ENCODE data around the gene C17orf113. TPM values are rescaled to one million over a fixed set of nuclear protein-coding genes. Genes with fewer than 3 reads are reported as not detected.

The C17orf113 gene
- total RNA-seq, 1 experiment from 2014 or later, result 0.29 TPM

DNA sequence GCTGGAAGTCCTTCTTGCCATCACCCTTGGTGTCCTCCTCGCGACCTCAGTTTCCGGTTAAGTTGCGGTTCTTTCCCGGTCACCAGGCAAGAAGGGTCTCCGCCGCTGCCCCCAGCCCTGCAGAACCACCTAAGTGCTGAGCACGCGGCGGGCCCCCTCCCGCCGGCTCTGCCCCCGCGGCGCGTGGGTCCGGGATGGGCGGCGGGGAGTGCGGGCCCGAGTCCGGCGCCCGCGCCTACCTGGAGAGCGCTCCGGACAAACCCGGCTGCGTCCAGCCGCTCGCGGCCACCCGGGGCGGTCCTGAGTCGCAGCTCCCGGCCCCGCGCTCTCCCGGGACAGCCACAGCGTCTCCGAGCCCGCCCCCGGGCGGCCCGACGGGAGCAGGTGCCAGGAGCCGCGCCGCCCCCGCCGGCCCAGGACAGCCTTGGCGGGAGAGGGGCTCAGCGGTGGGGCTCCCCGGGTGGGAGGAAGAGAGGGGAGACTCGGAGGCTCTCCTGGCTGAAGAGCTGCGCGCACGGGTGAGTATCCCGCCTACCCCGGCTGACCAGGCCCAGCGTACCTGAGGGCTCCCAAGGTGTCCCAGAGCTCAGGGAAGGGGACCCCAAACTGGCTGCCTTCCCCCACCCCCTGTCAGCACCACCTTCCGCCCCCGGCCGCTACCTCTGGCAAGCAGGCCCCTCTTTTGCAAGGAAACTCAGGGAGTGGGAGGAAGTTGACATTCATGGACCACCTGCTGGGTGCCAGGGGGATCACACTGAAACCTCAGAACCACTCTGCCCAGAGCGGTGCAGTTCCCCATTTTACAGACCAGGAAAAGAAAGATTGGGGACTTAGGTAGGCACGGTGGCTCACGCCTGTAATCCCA lies 22.2 kb upstream of the C17orf113 start:
- no peak for DNase-seq (ENCODE audit: low read depth)

DNA sequence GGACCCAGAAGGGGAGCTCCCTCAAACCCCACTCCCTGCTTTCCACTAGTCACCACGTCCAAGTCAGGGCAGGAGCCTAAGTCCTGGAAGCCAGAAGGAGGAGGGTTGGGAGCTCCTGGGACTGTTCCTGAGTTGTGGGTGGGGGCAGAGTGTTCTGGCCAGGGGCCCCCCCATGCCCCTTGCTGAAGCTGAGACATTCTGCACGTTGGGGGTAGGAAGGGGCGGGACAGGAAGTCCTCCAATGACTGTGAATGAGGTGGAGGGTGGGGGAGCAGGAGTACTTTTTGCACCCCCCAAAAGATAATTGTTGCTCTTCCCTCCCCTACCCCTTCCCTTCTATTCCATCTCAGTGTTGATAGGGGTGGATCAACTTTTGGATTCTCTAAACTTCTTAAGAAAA lies 21.4 kb upstream of the C17orf113 start:
- no peak for DNase-seq (ENCODE audit: low read depth)

DNA sequence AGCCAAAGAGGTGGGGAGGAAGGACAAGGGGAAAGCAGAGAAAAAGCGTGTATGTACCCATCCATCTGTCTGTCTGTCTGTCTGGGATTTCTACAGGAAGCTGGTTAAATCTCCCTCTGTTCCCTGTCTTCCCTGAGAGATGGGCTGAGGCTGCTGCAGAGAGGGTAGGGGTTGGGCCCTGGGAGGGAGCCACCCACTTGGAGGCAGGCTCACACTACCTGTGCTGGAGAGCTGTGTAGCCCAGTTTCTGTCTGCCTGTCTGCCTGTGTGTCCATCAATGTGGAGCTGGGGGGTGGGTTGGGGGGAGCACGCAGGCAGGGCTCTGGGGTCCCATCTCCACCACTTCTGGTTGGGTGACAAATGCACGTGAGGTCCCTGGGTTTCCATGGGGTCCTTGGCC lies 18.6 kb upstream of the C17orf113 start:
- DNase-seq (ENCODE audit: low read depth), result no peak

DNA sequence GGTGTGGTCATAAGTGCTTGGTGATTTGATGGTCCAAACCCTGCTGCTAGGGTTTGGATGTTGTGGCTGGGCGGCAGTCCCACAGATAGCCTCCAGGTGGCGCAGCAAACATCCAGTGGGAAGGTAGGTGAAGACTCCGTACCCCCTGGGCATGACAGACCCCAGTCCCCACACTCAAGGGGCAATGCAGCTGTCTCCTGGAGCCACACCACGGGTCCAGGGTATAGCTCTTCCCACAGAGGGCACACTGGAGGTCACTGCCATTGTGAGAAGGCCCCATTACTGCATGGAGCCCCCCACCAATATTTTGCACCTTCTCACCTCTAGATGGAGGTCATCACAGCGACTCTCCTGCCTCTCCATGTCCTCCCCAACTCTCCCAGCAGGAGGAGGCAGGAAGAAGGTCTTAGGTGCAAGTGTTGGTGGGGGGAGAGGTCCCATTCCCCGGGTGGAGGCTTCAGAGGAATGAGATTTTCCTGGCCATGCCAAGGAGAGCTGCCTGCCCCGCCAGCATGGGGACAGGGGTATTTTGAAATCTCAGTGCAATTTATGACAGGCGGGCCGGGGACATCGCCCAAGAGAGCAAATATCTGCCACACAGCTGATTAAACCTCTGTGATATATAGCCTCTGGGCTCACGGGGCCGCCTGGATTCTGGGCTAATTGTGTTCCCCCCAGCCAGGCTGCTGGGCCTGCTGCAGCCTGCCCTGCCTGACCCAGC lies 17.1 kb upstream of the C17orf113 start:
- DNase-seq (ENCODE audit: low read depth), result no peak

DNA sequence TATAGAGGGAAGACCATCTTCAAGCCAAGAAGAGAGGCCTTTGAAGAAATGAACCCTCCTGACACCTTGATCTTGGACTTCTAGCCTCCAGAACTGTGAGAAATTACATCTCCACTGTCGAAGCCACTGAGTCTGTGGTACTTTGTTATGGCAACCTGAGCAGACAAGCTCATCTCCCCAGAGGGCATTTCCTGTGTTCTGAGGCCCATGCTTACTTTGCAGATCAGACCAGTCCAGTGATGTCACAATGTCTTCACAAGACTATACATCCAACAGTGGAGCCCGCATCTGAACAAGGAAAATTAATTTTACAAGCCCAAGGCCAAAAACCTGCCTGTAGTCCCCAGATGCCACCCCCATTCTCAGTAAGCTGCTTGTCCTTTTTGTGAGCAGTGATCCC lies 14.8 kb upstream of the C17orf113 start:
- no peak for DNase-seq (ENCODE audit: low read depth)

DNA sequence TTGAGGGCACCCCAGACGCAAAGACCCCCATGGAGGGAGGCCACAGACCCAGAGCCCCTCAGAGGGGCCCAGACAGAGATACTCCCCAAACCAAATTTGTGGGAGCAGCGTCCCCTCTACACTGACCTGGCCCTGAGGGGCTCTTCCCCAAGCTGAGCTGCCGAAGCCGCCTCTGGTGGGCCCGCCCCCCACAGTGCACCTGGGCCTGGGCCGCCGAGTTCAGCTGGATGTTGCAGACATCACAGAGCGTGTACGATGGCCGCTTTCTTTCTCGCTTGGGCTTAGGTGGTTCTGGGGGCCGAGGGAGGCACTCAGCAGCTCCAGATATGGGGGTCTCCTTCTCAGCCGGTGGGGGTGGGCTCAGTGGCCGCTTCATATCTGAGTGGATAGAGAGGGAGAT lies 12.3 kb upstream of the C17orf113 start:
- no peak for DNase-seq (ENCODE audit: low read depth)

DNA sequence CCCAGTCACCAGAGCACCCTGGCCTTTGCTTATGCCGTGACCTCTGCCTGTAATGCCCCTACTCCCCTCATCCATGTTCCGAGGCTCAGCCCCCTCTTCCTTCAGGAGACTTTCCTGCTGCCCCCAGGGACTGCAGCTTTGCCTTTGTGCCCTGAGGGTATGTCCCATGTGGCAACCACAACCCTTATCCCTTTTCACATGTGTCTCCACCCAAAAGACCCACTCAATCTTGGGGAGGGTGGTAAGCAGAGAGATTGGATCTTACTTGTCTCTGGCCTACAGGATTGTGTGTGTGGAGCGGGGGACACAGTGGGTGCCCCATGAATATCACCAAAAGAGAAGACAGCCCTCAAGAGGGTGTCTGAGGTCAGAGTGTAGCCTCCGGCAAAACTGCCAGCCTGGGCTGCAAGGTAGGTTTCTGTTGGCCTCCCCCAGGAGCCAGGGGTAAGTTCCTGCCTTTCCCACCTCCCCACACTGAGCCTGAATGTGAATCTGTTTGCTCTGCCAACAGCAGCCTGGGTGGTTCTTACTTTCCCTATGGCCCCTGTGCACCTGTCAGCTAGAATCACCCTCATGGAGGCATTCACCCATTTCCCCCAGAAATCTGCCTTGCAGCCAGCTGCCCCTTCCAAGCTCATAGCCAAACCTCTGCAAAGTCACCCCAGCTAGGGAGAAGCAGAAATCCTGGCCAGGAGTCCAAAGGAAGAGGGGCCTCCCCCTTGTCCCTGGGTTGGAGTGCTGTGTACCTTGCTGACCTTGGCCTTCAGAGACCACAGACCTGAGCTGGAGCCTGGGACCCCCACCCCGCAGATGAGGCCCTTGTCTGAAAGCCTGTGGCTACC lies 11.5 kb upstream of the C17orf113 start:
- no peak for DNase-seq (ENCODE audit: low read depth)

DNA sequence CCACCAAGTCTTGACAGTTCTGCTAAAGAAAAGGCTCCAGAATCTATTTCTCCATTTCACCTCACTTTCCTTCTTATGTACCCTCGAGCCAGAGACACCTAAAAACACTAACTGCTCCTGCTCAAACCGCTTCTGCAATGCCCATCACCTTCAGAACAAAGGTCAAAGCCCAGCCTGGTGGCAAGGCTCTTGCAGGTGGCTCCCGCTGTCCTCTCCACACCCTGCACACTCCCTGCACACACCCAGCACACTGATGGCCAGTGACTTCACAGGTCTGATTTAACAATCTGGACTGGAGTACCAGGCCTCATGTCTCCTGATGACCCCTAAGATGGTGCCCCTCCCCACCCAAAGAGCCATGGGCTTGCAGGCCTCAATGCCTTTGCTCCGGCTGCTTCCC lies 9.8 kb upstream of the C17orf113 start:
- no peak for DNase-seq (ENCODE audit: low read depth)

DNA sequence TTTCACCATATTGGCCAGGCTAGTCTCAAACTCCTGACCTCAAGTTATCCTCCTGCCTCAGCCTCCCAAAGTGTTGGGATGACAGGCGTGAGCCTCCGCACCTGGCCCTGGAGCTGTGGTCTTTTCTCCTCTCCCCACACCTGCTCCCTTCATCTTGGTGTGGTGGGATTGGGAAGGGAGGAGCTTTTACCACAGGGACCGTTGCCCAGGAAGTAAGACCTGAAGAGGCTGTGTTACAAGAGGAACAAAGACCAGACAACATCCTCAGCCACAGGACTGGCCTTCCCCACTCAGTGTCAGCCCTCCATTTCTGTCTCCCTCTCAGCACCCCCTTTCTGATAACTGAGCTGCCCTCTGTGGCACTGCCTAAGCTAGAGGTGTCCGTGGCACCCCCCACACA lies 9.4 kb upstream of the C17orf113 start:
- DNase-seq (ENCODE audit: low read depth), result no peak

DNA sequence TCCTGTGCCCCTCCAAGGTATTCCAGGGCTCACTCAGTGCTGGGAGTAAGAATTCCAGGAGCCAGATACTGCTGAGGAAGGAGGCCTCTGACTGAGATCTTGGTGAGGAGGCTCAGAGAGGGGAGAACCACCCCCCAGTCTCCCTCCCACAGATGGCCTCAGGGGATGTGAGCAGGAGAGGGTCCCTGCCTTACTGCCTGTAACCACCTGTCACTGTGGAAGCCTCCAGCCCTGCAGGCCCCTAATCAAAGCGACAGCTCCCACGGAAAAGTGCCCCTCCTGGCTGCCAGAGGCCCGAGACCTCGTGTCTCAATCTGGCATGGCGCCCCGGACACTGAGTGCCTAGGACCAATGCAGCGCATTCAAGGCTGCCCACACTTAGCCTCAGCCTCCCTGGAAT lies 7.7 kb upstream of the C17orf113 start:
- no peak for DNase-seq (ENCODE audit: low read depth)

DNA sequence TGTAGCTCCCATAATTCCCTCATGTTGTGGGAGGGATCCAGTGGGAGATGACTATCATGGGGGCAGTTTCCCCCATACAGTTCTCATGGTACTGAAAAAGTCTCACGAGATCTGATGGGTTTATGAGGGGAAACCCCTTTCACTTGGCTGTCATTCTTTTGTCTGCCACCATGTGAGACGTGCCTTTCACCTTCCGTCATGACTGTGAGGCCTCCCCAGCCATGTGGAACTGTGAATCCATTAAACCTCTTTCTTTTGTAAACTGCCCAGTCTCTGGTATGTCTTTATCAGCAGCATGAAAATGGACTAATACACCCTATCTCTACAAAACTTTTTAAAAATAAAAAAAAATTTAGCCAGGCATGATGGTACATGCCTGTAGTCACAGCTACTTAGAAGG lies 6.2 kb upstream of the C17orf113 start:
- DNase-seq (ENCODE audit: low read depth), result no peak

DNA sequence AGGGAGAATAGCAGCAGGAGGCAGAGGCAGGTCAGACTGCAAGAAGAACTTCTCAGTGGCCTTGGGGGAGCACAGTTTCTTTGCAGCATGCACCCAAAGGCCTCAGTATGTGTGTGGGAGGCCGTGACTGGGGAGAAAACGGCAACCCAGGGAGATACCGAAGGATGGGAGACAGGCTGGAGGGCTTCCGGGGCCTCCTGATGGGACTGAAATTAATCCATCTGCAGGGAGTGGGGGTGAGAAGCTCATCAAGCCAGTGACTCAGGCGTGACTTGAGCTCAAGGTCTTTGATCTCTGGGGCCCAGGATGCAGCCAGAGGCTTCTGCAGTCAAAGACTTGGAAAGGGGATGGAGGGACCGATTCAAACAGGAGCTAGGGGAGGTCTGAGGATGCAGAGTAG lies 5.1 kb upstream of the C17orf113 start:
- no peak for DNase-seq (ENCODE audit: low read depth)

DNA sequence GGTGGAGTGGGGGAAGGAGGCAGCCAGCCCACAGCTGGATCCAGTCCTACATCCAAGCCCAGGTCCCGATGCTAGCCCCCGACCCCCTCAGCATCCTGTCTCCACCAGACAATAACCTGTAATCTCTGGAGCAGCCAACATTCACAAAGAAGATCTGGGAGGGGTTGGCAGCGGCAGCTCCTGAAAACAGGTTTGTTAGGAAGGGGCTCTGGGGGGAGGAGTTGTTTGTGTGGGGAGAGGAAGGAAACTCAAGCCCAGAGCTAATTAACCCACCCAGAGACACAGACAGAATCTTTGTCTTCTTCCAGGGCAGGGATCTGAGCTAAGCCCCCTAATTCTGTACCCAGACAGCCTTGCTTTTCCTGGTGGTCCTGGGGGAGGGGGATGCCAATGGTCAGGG lies 4.6 kb upstream of the C17orf113 start:
- DNase-seq (ENCODE audit: low read depth), result no peak

DNA sequence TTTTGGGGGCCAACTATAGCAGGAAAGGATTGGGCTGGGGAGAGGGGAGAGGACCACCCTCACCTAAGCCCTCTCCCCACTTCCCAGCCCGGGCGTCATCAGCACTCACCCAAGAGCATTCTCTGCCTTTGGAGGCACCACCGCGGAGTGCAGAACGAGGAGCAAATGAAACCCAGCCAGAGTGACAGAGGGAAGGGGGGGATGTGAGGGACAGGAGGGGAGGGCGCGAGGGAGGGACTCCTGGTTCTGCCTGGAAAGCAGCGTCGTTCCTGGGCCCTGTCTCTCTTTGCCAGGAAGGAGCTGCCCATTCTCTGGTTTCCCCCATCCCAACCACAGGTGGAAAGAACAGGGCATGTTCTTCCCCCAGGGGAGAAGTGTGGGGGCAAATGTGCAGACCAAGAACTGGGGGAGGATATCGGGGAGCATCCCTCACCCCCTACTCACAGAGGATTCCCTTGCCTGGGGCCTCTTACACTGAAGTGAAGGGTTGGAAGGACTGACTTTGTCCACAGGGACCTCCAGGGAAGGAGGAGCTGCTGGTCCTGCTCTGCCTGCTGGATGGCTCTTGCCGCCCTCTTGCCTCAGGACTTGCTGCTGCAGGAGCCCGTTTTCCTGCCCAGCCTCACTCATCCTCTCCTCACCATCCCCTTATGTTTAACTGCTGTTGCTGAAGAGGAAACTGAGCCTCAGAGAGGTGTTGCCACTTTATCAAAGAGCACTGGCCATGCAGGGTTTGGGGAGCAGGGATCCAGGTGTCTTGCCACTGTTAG lies 3.5 kb upstream of the C17orf113 start:
- no peak for DNase-seq (ENCODE audit: low read depth)

DNA sequence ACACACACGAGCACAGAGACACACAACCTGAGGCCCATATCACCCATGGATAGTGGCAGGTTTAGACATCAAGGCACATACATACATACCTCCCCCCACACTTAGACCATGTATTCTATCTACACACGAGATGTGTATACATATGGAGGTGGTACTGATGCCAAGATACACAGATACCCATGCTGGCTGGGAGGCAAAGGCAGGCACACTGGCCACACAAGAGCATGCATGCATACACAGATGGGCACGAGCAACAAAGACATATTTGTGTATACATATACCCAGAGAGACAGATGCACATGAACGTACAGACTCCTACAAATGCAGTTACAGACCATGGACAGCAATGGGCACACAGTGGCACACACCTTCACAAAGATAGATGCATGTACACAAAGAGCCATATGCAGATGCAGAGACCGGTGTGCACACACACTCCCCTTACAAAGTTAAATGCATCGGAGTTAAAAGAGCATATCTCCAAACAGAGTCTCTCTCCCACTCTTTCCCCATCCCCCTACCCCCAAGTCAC lies 2.0 kb upstream of the C17orf113 start:
- no peak for DNase-seq (ENCODE audit: low read depth)

DNA sequence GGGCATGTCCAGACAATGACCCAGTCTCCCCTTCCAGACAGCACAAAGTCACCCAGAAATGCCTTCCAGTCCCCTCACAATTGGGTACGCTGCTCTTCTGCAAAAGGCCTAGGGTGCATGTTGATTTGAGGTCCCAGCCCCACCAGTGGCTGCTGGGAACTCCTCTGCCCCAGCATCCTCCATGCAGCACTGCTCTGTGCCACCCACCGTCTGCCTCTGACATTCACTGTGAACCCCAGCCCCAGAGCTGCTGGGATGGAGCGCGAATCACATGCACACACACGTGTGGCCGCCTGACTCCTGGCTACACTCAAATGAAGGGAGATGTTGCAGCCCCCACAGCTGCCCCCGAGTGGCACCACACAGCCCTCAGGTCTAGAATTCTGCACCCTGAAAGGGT lies 1.2 kb upstream of the C17orf113 start:
- no peak for DNase-seq (ENCODE audit: low read depth)

DNA sequence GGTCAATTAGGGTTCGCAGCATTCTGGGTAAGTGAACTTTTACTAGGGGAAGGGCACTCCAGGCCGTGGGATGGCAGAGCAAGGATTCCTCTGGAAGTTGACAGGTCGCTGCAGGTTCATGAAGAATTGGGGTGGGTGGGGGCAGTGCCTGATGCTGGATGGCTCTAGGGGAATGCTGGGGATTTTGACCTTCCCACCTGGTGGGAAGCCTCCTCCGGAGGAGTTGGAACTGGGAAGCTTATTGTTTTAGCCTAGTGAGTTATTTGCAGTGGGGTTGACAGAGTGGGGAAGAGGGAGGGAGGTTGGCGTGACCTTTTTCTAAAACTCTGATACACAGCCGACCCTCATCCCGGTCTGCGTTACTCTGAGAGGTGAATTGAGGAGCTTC lies 606 bp upstream of the C17orf113 start:
- no peak for DNase-seq (ENCODE audit: low read depth)

DNA sequence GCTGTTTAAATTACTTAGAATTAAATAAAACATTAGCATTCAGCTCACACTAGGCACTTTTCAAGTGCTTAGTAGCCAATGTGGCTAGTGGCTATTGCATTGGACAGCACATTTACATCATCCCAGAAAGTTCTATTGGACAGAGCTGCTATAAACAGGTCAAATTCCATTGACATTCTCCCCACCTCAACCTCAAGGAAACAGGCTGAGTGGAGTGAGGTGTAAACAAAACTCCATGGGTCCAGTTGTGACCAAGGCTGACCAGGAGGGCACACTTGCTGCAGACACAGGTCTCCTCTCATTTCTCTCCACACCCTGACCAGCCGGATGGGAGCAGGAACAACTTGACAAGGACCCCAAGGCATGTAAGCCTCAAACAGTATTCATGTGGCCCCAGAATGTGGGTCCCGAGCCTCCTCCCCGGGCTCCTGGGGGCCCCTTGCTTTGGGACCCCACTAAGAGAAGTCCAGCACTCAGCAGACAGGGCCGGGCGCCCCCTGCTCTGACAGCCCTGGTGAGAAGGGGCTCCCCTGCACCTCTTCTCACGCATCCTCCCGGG lies 488 bp downstream of the C17orf113 start:
- DNase-seq (ENCODE audit: low read depth), result no peak

DNA sequence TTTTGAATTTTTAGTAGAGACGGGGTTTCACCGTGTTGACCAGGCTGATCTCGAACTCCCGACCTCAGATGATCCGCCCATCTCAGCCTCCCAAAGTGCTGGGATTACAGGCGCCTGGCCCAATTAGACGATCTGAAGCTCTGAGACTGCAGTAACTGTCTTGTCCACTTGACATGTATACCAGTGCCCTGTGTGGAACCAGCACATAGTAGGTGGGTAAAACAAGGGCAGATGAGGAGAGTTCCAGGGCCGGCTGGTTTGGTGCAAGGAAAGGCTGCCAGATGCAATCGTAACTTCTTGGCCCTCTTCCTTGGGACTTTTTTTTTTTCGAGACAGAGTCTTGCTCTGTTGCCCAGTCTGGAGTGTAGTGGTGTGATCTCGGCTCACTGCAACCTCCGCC lies 3.1 kb downstream of the C17orf113 start:
- no peak for DNase-seq (ENCODE audit: low read depth)

DNA sequence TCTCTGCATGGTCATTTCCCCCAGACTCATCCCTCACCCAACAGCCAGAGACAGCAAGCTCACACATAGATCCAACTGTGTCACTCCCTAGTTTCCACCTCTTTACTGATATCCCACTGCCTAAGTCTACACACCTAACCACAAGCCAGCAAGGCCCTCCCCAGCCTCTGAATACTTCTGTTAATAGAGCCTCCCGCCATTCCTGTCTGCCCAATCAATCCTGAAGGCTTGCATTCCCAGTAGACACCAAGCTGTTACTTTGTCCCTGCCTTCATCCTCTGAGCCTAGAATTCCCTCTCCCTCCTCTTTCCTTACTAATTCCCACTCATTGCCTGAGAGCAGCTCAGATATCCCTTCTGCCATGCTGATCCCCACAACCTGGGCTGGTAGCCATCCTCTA lies 4.7 kb downstream of the C17orf113 start:
- DNase-seq (ENCODE audit: low read depth), result no peak

All from LHCN-M2 (cell line).